T-helper 1 cell treated with Interleukin-12 subunit alpha and Interleukin-12 subunit beta and Interleukin-4 antibody, amounts not matched to agents 30 μg/mL and 1 μg/mL, for 36 hours (primary cell): ENCODE measurements around the gene KCNJ11.

Source experiments
- H3K27ac Mint-ChIP-seq: one replicate; pipeline ENCODE4 v1.8.0; 2021; ENCODE audit warnings: mild to moderate bottlenecking, mixed read lengths
- H3K27me3 Mint-ChIP-seq: one replicate; pipeline ENCODE4 v1.8.0; 2021; ENCODE audit warnings: low read depth, mixed read lengths
- H3K36me3 Mint-ChIP-seq: one replicate; pipeline ENCODE4 v1.8.0; 2021; ENCODE audit warnings: low read depth, mixed read lengths
- H3K4me1 Mint-ChIP-seq: one replicate; pipeline ENCODE4 v1.8.0; 2021; ENCODE audit warnings: low read depth, mixed read lengths
- H3K4me3 Mint-ChIP-seq: one replicate; pipeline ENCODE4 v1.8.0; 2021; ENCODE audit warnings: mild to moderate bottlenecking, moderate library complexity, mixed read lengths
- H3K9me3 Mint-ChIP-seq: one replicate; pipeline ENCODE4 v1.8.0; 2021; ENCODE audit warnings: mixed read lengths

Gene KCNJ11

DNA sequence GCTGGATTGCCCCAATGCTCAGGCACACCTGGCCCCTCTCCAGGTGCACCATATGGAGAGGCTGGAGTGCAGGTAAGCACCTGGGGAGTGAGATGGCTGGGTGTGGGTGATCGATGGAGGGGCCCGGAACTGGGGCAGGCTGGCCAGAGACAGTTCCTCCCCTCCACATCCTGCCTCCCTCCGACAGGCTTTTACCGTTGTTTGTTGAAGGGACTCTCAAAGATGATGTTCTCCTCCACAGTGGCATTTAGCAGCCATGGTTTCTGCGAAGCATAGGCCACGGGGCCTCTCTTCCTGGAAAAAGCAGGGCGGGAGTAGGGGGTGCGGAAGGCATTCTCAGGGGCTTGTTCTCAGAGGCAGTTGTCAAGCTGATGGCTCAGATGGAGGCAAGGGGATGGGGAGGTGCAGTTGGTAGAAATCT lies 25.9 kb upstream of the KCNJ11 start:
- Mint-ChIP-seq H3K27me3 (peaks cover 25% of the 10 kb centered on the region), H3K27ac (peak overlapping the region; percentile 64), H3K4me3 (peak overlapping the region; percentile 33), H3K9me3 (no peaks in the 10 kb centered on the region), H3K36me3 (no peaks in the 10 kb centered on the region), H3K4me1 (peaks cover 25% of the 10 kb centered on the region)

- Mint-ChIP-seq H3K4me3 (no peak overlapping the region), H3K36me3 (no peaks in the 10 kb centered on the region), H3K27me3 (peaks cover 20% of the 10 kb centered on the region), H3K4me1 (peaks cover 24% of the 10 kb centered on the region), H3K9me3 (no peaks in the 10 kb centered on the region), H3K27ac (peak overlapping the region; percentile 17)
Observed at GRCh38 chr11:17413414-17414316, 25.2 kb upstream of the KCNJ11 start.

GRCh38 chr11:17412488-17413180 lies 24.2 kb upstream of the KCNJ11 start:
- Mint-ChIP-seq H3K27me3 (peaks cover 12% of the 10 kb centered on the region), H3K9me3 (no peaks in the 10 kb centered on the region), H3K4me3 (no peak overlapping the region), H3K27ac (no peak overlapping the region), H3K36me3 (no peaks in the 10 kb centered on the region), H3K4me1 (peaks cover 22% of the 10 kb centered on the region)

GRCh38 chr11:17411418-17411817 lies 23.0 kb upstream of the KCNJ11 start:
- no peaks in the 10 kb centered on the region for H3K36me3 Mint-ChIP-seq
- no peak overlapping the region for H3K27ac Mint-ChIP-seq
- H3K27me3 Mint-ChIP-seq = peaks cover 2% of the 10 kb centered on the region
- no peak overlapping the region for H3K4me3 Mint-ChIP-seq
- peaks cover 21% of the 10 kb centered on the region for H3K4me1 Mint-ChIP-seq
- no peaks in the 10 kb centered on the region for H3K9me3 Mint-ChIP-seq

DNA sequence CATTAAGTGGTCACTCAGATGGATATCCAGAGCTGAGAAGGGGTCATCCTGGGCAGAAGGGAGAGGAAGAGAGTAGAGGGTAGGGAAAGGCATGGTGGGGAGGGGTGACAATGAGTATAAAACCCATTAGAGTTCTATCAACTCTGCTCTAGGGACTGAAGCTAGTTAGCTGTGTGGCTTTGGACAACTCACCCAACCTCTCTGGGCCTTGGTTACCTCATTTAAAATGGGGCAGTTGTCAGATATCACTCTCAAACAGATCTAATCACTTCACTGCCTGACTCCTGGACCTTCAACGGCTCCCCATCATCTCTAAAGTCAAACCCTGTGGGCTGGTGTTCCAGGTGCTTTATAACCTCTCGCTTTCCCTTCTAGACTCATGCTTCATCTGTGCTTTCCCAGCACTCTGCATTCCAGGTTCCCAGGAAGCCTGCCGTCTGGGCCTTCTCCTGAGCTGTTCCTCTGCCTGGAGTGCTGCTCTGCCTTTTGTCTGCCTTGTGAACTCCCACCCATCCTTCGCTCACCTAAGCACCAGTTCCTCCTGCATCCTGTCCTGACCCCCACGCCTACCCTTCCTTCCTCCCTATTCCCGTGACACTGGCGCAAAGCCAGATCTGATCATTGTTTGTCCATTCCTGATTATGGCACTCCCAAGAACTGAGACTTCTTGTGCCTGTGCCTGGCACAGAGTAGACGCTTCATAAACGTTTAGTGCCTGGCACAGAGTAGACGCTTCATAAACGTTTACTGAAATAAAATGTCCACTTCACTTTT lies 22.3 kb upstream of the KCNJ11 start:
- Mint-ChIP-seq H3K36me3 (no peaks in the 10 kb centered on the region), H3K27me3 (no peaks in the 10 kb centered on the region), H3K27ac (no peak overlapping the region), H3K9me3 (no peaks in the 10 kb centered on the region), H3K4me1 (peaks cover 20% of the 10 kb centered on the region), H3K4me3 (no peak overlapping the region)

DNA sequence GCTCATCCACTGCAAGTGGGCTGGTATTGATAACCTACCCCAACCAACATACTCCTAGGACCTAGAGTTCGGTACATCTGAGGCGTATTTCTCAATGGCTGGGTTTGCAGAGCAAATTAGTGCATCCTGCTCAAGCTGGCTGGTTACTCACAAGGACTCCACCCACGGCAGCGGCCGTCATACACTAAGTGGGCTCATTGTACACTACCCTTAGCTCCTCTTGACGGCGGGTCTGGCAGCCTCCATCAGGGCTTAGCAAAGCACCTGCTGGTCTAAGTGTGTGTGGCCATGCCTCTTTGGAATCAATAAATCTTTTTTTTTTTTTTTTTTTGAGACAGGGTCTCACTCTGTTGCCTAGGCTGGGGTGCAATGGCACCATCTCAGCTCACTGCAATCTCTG lies 20.2 kb upstream of the KCNJ11 start:
- Mint-ChIP-seq H3K27me3 (no peaks in the 10 kb centered on the region), H3K4me3 (no peak overlapping the region), H3K4me1 (peaks cover 7% of the 10 kb centered on the region), H3K9me3 (no peaks in the 10 kb centered on the region), H3K27ac (no peak overlapping the region), H3K36me3 (no peaks in the 10 kb centered on the region)

DNA sequence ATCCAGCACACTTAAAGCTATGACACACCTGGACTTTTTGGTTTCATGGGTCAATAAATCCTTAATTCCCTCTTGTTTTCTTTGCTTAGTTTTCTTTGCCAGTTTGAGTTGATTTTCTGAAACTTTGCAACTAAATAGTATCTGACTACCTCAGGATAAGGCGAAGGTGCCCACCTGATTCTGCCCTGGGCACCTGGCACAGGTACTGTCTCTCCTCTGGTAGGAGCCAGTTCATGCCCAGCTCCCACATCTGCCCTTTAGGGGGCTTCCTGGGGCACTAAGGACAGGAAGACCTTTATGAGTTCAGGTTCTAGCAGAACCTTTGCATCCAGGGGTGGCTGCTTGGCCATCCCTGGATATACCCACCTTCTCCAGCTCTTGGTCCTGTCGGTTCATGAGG lies 19.6 kb upstream of the KCNJ11 start:
- H3K27ac Mint-ChIP-seq = no peak overlapping the region
- no peaks in the 10 kb centered on the region for H3K9me3 Mint-ChIP-seq
- H3K4me1 Mint-ChIP-seq = peaks cover 3% of the 10 kb centered on the region
- no peaks in the 10 kb centered on the region for H3K27me3 Mint-ChIP-seq
- no peaks in the 10 kb centered on the region for H3K36me3 Mint-ChIP-seq
- no peak overlapping the region for H3K4me3 Mint-ChIP-seq

GRCh38 chr11:17407575-17407974 lies 19.1 kb upstream of the KCNJ11 start:
- Mint-ChIP-seq H3K27ac (no peak overlapping the region), H3K36me3 (no peaks in the 10 kb centered on the region), H3K9me3 (no peaks in the 10 kb centered on the region)

DNA sequence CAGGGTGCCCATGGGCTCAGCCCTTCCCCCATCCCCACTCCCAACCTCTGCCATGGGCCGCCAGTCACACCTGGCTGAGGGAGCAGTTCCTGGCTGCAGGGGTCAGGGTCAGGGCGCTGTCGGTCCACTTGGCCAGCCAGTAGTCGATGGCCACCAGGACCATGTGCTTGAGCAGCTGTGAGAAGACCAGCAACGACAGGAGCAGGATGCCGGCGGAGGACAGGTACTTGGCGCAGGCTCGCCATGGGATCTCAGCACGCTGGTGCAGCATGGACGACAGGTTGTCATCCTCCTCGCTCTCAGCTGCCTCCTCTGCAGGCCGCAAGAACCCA lies 18.3 kb upstream of the KCNJ11 start:
- Mint-ChIP-seq H3K4me3 (no peak overlapping the region), H3K27me3 (no peaks in the 10 kb centered on the region), H3K27ac (no peak overlapping the region), H3K36me3 (no peaks in the 10 kb centered on the region), H3K4me1 (no peaks in the 10 kb centered on the region), H3K9me3 (no peaks in the 10 kb centered on the region)

More at GRCh38 chr11:17407575-17407974, 19.1 kb upstream of the KCNJ11 start:
- peaks cover 2% of the 10 kb centered on the region for H3K4me1 Mint-ChIP-seq
- no peaks in the 10 kb centered on the region for H3K27me3 Mint-ChIP-seq
- H3K4me3 Mint-ChIP-seq = no peak overlapping the region

- Mint-ChIP-seq H3K4me3 (no peak overlapping the region), H3K4me1 (no peaks in the 10 kb centered on the region), H3K27me3 (no peaks in the 10 kb centered on the region), H3K9me3 (no peaks in the 10 kb centered on the region), H3K27ac (no peak overlapping the region), H3K36me3 (no peaks in the 10 kb centered on the region)
Observed at GRCh38 chr11:17406082-17406817, 17.8 kb upstream of the KCNJ11 start.

- no peaks in the 10 kb centered on the region for H3K4me1 Mint-ChIP-seq
- no peaks in the 10 kb centered on the region for H3K27me3 Mint-ChIP-seq
- no peak overlapping the region for H3K27ac Mint-ChIP-seq
- H3K36me3 Mint-ChIP-seq = no peaks in the 10 kb centered on the region
- no peaks in the 10 kb centered on the region for H3K9me3 Mint-ChIP-seq
- H3K4me3 Mint-ChIP-seq = no peak overlapping the region
Observed at GRCh38 chr11:17405232-17406005, 17.0 kb upstream of the KCNJ11 start.

DNA sequence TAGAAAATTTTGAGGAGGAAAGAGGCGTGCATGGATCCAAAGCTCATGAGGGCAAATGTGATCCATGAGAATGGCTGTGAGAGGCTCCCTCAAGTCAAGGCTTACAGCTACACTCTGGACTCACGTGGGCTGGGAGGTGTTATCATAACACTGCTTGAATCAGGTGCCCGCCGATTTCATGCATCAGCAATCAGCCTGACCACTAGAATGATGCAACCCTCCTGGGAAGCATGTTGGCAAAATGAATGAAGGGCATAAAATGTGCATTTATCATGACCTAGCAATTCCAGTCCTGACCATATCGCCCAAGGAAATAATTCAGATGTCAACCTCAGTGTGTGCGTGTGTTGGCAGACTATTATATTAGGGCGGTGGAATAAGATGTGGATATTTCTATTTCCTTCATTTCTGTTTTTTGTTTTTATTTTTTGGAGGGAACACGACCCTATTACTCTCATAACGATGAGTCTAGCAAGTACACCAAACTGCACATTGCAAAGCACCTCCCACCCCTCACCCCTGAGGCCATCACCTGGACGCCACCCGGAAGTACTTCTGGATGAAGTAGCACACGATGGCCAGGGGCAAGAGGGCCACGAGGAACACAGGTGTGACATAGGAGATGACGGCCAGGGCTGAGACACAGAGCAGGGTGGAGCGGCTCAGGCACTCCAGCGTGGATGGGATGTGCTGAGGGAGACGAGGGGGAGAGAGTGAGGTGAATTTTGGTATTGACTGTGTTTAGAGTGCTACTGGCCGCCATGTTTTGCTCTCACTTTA lies 15.7 kb upstream of the KCNJ11 start:
- Mint-ChIP-seq H3K4me1 (no peaks in the 10 kb centered on the region), H3K27ac (no peak overlapping the region), H3K9me3 (no peaks in the 10 kb centered on the region), H3K27me3 (no peaks in the 10 kb centered on the region), H3K4me3 (no peak overlapping the region), H3K36me3 (no peaks in the 10 kb centered on the region)

- H3K9me3 Mint-ChIP-seq = no peaks in the 10 kb centered on the region
- H3K4me1 Mint-ChIP-seq = no peaks in the 10 kb centered on the region
- H3K4me3 Mint-ChIP-seq = no peak overlapping the region
- no peaks in the 10 kb centered on the region for H3K27me3 Mint-ChIP-seq
- no peaks in the 10 kb centered on the region for H3K36me3 Mint-ChIP-seq
- no peak overlapping the region for H3K27ac Mint-ChIP-seq
Observed at GRCh38 chr11:17402486-17402885, 14.0 kb upstream of the KCNJ11 start.
